ENCODE measurements around the gene REEP5. TPM values are rescaled to one million over a fixed set of nuclear protein-coding genes. Genes with fewer than 3 reads are reported as not detected.
A peak's percentile ranks its signal among the peaks of the same experiment; 100 is the strongest.

REEP5 gene
- total and polyA plus RNA-seq, 2 of the 13 experiments (the other 11 are each of a cell fraction or from before 2014, with no cell fraction given), result 49.4 to 239 TPM

DNA sequence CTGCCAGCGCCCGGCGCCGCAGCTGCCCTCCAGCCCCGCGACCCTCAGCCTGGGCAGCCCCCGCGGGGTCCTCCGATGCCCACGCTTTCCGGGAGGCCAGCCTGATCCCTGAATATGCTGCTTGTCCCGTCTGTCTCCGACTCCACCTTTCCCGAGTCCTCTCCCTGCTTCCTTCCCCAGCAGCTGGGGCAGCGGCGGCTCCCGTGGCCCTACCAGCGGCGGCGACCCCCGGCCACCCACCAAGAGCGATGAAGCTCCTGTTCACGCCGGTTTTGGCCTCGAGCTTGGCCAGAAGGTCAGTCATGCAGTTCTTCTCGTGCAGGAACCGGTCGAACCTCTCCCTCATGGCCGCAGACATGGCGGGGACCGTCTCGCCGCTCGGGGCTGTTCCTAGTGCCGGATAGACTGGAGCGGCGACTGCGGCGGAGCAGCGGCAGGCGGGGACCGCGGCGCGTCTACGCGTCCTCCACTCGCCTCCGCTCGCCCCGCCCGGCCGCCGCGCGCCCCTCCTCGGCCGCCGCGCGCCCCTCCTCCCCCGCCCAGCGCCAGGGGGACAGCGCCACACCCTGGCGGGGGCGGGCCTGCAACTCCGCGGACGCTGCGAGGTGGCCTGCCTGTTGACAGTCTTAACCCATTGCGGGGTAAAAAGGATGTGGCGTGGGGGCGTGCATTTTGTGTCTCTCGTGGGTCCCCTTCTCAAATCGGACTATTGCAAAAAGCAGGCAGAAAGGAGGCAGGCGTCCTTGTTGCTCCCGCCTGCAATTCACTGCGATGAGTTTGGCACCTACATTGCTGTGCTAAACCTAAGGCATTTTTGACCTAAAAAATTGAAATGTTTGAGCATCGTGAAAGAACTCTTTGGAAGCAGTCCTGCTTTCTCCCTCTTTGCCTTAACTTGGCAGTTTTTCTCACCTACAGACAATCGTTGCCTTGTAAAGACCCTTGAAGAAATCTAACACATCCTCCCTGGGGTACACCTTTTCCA is at the start of gene REEP5 (continued):
- TF ChIP-seq, protein P1, sequence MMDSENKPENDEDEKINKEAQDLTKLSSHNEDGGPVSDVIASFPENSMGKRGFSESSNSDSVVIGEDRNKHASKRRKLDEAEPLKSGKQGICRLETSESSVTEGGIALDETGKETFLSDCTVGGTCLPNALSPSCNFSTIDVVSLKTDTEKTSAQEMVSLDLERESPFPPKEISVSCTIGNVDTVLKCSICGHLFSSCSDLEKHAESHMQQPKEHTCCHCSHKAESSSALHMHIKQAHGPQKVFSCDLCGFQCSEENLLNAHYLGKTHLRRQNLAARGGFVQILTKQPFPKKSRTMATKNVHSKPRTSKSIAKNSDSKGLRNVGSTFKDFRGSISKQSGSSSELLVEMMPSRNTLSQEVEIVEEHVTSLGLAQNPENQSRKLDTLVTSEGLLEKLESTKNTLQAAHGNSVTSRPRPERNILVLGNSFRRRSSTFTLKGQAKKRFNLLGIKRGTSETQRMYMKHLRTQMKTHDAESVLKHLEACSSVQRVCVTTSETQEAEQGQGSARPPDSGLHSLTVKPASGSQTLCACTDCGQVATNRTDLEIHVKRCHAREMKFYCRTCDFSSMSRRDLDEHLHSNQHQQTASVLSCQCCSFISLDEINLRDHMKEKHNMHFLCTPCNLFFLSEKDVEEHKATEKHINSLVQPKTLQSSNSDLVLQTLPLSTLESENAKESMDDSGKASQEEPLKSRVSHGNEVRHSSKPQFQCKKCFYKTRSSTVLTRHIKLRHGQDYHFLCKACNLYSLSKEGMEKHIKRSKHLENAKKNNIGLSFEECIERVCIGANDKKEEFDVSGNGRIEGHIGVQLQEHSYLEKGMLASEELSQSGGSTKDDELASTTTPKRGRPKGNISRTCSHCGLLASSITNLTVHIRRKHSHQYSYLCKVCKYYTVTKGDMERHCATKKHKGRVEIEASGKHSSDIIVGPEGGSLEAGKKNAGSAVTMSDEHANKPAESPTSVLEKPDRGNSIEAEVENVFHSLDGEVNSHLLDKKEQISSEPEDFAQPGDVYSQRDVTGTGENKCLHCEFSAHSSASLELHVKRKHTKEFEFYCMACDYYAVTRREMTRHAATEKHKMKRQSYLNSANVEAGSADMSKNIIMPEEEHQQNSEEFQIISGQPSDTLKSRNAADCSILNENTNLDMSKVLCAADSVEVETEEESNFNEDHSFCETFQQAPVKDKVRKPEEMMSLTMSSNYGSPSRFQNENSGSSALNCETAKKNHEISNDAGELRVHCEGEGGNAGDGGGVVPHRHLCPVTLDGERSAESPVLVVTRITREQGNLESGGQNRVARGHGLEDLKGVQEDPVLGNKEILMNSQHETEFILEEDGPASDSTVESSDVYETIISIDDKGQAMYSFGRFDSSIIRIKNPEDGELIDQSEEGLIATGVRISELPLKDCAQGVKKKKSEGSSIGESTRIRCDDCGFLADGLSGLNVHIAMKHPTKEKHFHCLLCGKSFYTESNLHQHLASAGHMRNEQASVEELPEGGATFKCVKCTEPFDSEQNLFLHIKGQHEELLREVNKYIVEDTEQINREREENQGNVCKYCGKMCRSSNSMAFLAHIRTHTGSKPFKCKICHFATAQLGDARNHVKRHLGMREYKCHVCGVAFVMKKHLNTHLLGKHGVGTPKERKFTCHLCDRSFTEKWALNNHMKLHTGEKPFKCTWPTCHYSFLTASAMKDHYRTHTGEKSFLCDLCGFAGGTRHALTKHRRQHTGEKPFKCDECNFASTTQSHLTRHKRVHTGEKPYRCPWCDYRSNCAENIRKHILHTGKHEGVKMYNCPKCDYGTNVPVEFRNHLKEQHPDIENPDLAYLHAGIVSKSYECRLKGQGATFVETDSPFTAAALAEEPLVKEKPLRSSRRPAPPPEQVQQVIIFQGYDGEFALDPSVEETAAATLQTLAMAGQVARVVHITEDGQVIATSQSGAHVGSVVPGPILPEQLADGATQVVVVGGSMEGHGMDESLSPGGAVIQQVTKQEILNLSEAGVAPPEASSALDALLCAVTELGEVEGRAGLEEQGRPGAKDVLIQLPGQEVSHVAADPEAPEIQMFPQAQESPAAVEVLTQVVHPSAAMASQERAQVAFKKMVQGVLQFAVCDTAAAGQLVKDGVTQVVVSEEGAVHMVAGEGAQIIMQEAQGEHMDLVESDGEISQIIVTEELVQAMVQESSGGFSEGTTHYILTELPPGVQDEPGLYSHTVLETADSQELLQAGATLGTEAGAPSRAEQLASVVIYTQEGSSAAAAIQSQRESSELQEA (CRISPR knock-in tag; IDR thresholded peaks at IDR 0.05; ENCODE audit: not compliant biosample characterization), result peak; percentile 70
- TF ChIP-seq ZSCAN12 (CRISPR knock-in tag; IDR thresholded peaks at IDR 0.05) (0 out of 2 replicates have a peak, but pooled peaks have one; percentile 41), BRCA1 (CRISPR knock-in tag; IDR thresholded peaks at IDR 0.05) (no peak), ZNF232 (CRISPR knock-in tag; IDR thresholded peaks at IDR 0.05; ENCODE audit: borderline replicate concordance) (0 out of 2 replicates have a peak, but pooled peaks have one; percentile 34), MTA3 (CRISPR knock-in tag; IDR thresholded peaks at IDR 0.05) (no peak), POLR2G (IDR thresholded peaks at IDR 0.05; ENCODE audit: low read depth, low read length) (peak; percentile 90), ATF5 (CRISPR knock-in tag; IDR thresholded peaks at IDR 0.05; ENCODE audit: low read depth) (no peak), POLR2A (IDR thresholded peaks at IDR 0.05; ENCODE audit: insufficient read depth in 1 of 2, low read depth in 2 of 2, low read length in 2 of 2) (peak; percentile 93 to 95), ZFP1 (CRISPR knock-in tag; IDR thresholded peaks at IDR 0.05) (no peak), ZFP36L2 (CRISPR knock-in tag; IDR thresholded peaks at IDR 0.05) (no peak), NONO (IDR thresholded peaks at IDR 0.05) (no peak), NONO (CRISPR knock-in tag; conservative IDR thresholded peaks at IDR 0.05) (peak; percentile 81), ZNF552 (CRISPR knock-in tag; IDR thresholded peaks at IDR 0.05; ENCODE audit: borderline replicate concordance) (no peak), RFXAP (CRISPR knock-in tag; IDR thresholded peaks at IDR 0.05; ENCODE audit: borderline replicate concordance) (no peak; the same call in 1 of the 2 replicates)
- TF ChIP-seq, protein P2, sequence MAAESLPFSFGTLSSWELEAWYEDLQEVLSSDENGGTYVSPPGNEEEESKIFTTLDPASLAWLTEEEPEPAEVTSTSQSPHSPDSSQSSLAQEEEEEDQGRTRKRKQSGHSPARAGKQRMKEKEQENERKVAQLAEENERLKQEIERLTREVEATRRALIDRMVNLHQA (CRISPR knock-in tag; IDR thresholded peaks at IDR 0.05), result no peak
- TF ChIP-seq, protein P3, sequence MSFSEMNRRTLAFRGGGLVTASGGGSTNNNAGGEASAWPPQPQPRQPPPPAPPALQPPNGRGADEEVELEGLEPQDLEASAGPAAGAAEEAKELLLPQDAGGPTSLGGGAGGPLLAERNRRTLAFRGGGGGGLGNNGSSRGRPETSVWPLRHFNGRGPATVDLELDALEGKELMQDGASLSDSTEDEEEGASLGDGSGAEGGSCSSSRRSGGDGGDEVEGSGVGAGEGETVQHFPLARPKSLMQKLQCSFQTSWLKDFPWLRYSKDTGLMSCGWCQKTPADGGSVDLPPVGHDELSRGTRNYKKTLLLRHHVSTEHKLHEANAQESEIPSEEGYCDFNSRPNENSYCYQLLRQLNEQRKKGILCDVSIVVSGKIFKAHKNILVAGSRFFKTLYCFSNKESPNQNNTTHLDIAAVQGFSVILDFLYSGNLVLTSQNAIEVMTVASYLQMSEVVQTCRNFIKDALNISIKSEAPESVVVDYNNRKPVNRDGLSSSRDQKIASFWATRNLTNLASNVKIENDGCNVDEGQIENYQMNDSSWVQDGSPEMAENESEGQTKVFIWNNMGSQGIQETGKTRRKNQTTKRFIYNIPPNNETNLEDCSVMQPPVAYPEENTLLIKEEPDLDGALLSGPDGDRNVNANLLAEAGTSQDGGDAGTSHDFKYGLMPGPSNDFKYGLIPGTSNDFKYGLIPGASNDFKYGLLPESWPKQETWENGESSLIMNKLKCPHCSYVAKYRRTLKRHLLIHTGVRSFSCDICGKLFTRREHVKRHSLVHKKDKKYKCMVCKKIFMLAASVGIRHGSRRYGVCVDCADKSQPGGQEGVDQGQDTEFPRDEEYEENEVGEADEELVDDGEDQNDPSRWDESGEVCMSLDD (CRISPR knock-in tag; IDR thresholded peaks at IDR 0.05; ENCODE audit: borderline replicate concordance), result no peak
